Fibroblast of skin of right quadriceps (primary cell): Measurements from ENCODE around the gene TFAP2D.

Experiments
- DNase-seq: peaks from one replicate; pipeline ENCODE4 v3.0.0-alpha.2; 2013

Gene TFAP2D

GRCh38 chr6:50819904-50820868 lies 106.9 kb downstream of the TFAP2D start:
- DNase-seq, result no peak

DNA sequence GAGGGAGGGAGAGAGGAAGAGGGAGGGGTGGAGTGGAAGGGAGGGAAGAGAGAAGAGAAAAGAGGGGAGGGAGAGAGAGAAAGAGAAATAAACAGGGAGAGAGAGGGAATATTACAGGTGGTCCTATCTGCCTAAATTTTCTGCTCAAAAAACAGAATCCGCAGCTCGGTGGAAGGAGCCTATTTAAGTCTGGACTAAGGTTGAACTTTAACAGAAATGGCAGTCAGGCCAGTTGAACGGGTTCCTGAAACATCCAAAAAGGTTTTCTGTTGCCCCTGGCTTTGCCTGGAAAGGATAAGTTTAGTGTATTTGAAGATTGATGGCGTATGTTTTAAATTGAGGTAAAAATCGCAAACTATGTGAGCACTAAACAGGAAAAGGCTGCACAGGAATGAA lies 107.5 kb downstream of the TFAP2D start:
- no peak for DNase-seq

- no peak for DNase-seq
Observed at GRCh38 chr6:50821441-50822077, 108.2 kb downstream of the TFAP2D start.

DNA sequence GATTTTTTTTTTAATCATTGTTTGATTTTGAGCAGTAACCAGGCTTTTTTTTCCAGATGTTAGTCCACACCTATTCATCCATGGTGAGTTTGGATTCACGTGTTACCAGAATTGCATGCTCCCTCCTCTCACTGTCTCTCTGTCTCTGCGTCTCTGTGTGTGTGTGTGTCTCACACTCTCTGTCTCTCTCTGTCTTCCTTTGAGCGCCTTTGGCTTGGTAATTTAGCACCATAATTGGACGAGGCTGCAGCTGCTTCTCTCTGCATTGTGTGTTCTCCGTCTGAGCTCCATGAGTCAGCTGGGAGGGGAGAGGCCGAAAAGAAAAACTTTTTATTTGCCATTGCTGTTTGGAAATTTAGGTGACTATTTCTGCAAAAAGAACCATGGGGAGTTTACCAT lies 108.8 kb downstream of the TFAP2D start:
- no peak for DNase-seq
